Ovary (tissue), 3 donors: ENCODE data around the gene USF1.

ENCODE experiments used
- POLR2A ChIP-seq: fragments of 450-650 bp; IDR thresholded peaks from one replicate; pipeline ENCODE4 v1.6.1; 2017; ENCODE audit warnings: antibody characterized with exemption, mild to moderate bottlenecking, moderate library complexity
- TF ChIP-seq, protein P1 (sequence below), 3 donors: fragments of 450-650 bp in 2 of 3; fragments of 200-600 bp in 1 of 3; IDR thresholded peaks; one replicate each; pipeline versions ENCODE4 v1.5.1 to v1.8.0; 2016 to 2022; ENCODE audit warnings: antibody characterized with exemption in 3 of 3, mild to moderate bottlenecking in 1 of 3
- donor health status: DM: no; HTN: no; CAD: no.

DNA sequence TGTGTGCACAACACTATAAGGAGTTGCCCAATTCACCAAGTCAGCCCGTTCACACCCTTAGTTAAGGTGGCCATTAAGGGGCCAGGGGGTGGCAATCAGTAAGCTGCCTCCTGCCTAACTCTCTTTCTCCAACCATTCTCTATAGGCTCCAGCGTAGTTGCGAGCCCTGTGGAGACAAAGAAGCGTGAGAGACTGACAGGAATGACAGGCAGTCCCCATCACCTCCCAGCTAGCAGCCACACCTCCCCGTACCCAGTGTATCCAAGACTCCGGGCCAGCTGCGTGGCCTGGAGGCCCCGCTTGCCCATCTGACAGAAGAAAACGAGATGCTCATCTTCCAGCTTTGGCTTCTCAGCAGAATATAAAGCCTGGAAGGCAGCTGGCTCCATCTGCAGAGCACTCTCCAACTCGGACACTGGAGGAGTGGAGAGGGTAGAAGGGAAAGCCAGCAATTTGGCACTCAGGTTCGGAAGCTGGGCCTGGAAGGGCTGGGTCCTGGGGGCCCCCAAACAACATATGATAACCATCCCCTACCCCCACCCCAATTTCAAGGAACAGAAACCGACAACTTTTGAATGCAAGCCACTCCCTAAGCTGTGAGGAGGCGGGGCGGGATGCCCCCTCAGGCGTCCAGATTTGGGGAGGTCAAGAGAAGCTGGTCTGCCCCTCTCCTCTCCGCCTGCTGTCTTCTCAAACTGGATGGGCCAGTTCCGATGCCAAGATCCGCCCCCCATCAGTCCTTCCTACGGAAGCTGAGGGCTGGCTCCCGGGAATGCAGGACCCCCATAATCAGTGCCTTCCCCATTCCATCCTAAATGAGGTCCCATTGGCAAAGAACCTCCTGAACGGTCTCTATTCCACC, 7.9 kb downstream of the USF1 start:
- TF ChIP-seq, protein P1, sequence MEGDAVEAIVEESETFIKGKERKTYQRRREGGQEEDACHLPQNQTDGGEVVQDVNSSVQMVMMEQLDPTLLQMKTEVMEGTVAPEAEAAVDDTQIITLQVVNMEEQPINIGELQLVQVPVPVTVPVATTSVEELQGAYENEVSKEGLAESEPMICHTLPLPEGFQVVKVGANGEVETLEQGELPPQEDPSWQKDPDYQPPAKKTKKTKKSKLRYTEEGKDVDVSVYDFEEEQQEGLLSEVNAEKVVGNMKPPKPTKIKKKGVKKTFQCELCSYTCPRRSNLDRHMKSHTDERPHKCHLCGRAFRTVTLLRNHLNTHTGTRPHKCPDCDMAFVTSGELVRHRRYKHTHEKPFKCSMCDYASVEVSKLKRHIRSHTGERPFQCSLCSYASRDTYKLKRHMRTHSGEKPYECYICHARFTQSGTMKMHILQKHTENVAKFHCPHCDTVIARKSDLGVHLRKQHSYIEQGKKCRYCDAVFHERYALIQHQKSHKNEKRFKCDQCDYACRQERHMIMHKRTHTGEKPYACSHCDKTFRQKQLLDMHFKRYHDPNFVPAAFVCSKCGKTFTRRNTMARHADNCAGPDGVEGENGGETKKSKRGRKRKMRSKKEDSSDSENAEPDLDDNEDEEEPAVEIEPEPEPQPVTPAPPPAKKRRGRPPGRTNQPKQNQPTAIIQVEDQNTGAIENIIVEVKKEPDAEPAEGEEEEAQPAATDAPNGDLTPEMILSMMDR (IDR thresholded peaks at IDR 0.05): no peak
- no peak for TF ChIP-seq POLR2A
